ENCODE data around the gene H1-8.
A peak's percentile ranks its signal among the peaks of the same experiment; 100 is the strongest.

H1-8 gene

GRCh38 chr3:129581623-129582022 is 38.6 kb downstream of the H1-8 start:
- no peak for DNase-seq (ENCODE audit: low read depth, low spot score)
- no peak overlapping the region for H3K4me3 ChIP-seq (ENCODE audit: low read length)

GRCh38 chr3:129582799-129583198 is 39.8 kb downstream of the H1-8 start:
- no peak for DNase-seq (ENCODE audit: low read depth, low spot score)
- H3K4me3 ChIP-seq (ENCODE audit: low read length): no peak overlapping the region

- no peak for DNase-seq (ENCODE audit: low read depth, low spot score)
- H3K4me3 ChIP-seq (ENCODE audit: low read length): no peak overlapping the region
These were observed 40.3 kb downstream of the H1-8 start for GRCh38 chr3:129583289-129583688.

GRCh38 chr3:129584631-129585030 is 41.7 kb downstream of the H1-8 start:
- no peak for DNase-seq (ENCODE audit: low read depth, low spot score)
- H3K4me3 ChIP-seq (ENCODE audit: low read length): no peak overlapping the region

GRCh38 chr3:129585949-129586657 is 43.1 kb downstream of the H1-8 start:
- H3K4me3 ChIP-seq (ENCODE audit: low read length): no peak overlapping the region
- DNase-seq (ENCODE audit: low read depth, low spot score): no peak

- H3K4me3 ChIP-seq (ENCODE audit: low read length): no peak overlapping the region
- no peak for DNase-seq (ENCODE audit: low read depth, low spot score)
These were observed 43.9 kb downstream of the H1-8 start for GRCh38 chr3:129586746-129587430.

- H3K4me3 ChIP-seq (ENCODE audit: low read length): no peak overlapping the region
- DNase-seq (ENCODE audit: low read depth, low spot score): no peak
These were observed 44.7 kb downstream of the H1-8 start for GRCh38 chr3:129587566-129588210.

GRCh38 chr3:129590215-129590614 is 47.2 kb downstream of the H1-8 start:
- no peak overlapping the region for H3K4me3 ChIP-seq (ENCODE audit: low read length)
- no peak for DNase-seq (ENCODE audit: low read depth, low spot score)

GRCh38 chr3:129591932-129592331 is 49.0 kb downstream of the H1-8 start:
- H3K4me3 ChIP-seq (ENCODE audit: low read length): no peak overlapping the region
- no peak for DNase-seq (ENCODE audit: low read depth, low spot score)

- DNase-seq (ENCODE audit: low read depth, low spot score): no peak
- H3K4me3 ChIP-seq (ENCODE audit: low read length): no peak overlapping the region
These were observed 49.6 kb downstream of the H1-8 start for GRCh38 chr3:129592381-129593131.

GRCh38 chr3:129593230-129593594 is 50.2 kb downstream of the H1-8 start:
- no peak for DNase-seq (ENCODE audit: low read depth, low spot score)
- H3K4me3 ChIP-seq (ENCODE audit: low read length): peak overlapping the region; percentile 2; the same call in 1 of the 2 replicates

GRCh38 chr3:129593595-129594339 is 50.8 kb downstream of the H1-8 start:
- peak; percentile 95 for DNase-seq (ENCODE audit: low read depth, low spot score)
- H3K4me3 ChIP-seq (ENCODE audit: low read length): peak overlapping the region; percentile 16

- DNase-seq (ENCODE audit: low read depth, low spot score): no peak
- peak overlapping the region; percentile 16 for H3K4me3 ChIP-seq (ENCODE audit: low read length)
These were observed 51.4 kb downstream of the H1-8 start for GRCh38 chr3:129594409-129594808.

- no peak for DNase-seq (ENCODE audit: low read depth, low spot score)
- no peak overlapping the region for H3K4me3 ChIP-seq (ENCODE audit: low read length)
These were observed 52.0 kb downstream of the H1-8 start for GRCh38 chr3:129594907-129595390.

GRCh38 chr3:129595544-129596193 is 52.7 kb downstream of the H1-8 start:
- no peak overlapping the region for H3K4me3 ChIP-seq (ENCODE audit: low read length)
- DNase-seq (ENCODE audit: low read depth, low spot score): no peak

- DNase-seq (ENCODE audit: low read depth, low spot score): peak; percentile 50
- no peak overlapping the region for H3K4me3 ChIP-seq (ENCODE audit: low read length)
These were observed 53.5 kb downstream of the H1-8 start for GRCh38 chr3:129596194-129597086.

Measured in Jurkat, Clone E6-1 (cell line).